H9 (cell line): Measurements from ENCODE around the gene MAN1A2. TPM values are rescaled to one million over a fixed set of nuclear protein-coding genes. Genes with fewer than 3 reads are reported as not detected.

Experiments
- DNase-seq: peaks from one replicate; pipeline ENCODE4 v3.0.0-alpha.2; 2017
- H2AFZ ChIP-seq: one replicate; pipeline ENCODE4 v1.6.1; 2013; ENCODE audit warnings: mild to moderate bottlenecking, low read length, control low read depth, moderate library complexity
- H2AK5ac ChIP-seq: 2 replicates; pipeline ENCODE4 v1.6.1; 2013; ENCODE audit warnings: low read length, control low read depth, mixed read lengths; ENCODE audit not compliant: insufficient read length
- H2BK120ac ChIP-seq: one replicate; pipeline ENCODE4 v1.6.1; 2013; ENCODE audit warnings: low read depth, mild to moderate bottlenecking, low read length, control low read depth, inconsistent platforms; ENCODE audit not compliant: poor library complexity, severe bottlenecking
- H2BK12ac ChIP-seq: 2 replicates; pipeline ENCODE4 v1.6.1; 2013; ENCODE audit warnings: low read length, control low read depth, mixed read lengths, low read depth; ENCODE audit not compliant: insufficient read length
- H2BK15ac ChIP-seq: 2 replicates; pipeline ENCODE4 v1.6.1; 2013; ENCODE audit warnings: low read depth, low read length, control low read depth
- H2BK20ac ChIP-seq: one replicate; pipeline ENCODE4 v1.6.1; 2013; ENCODE audit warnings: low read depth, mild to moderate bottlenecking, low read length, control low read depth, inconsistent platforms; ENCODE audit not compliant: poor library complexity, severe bottlenecking
- H2BK5ac ChIP-seq: 2 replicates; pipeline ENCODE4 v1.6.1; 2013; ENCODE audit warnings: low read length, control low read depth, mixed read lengths; ENCODE audit not compliant: insufficient read length
- H3K14ac ChIP-seq: 2 replicates; pipeline ENCODE4 v1.6.1; 2013; ENCODE audit warnings: low read length, control low read depth; ENCODE audit not compliant: insufficient read depth
- H3K18ac ChIP-seq: 2 replicates; pipeline ENCODE4 v1.6.1; 2013; ENCODE audit warnings: low read depth, mild to moderate bottlenecking, mixed read lengths, low read length, control low read depth; ENCODE audit not compliant: insufficient read length
- H3K23ac ChIP-seq: 2 replicates; pipeline ENCODE4 v1.6.1; 2013; ENCODE audit warnings: low read length, control low read depth, mixed read lengths, low read depth; ENCODE audit not compliant: insufficient read length
- H3K23me2 ChIP-seq: 2 replicates; pipeline ENCODE4 v1.6.1; 2013; ENCODE audit warnings: low read depth, mild to moderate bottlenecking, mixed read lengths, low read length, control low read depth; ENCODE audit not compliant: insufficient read length, poor library complexity, severe bottlenecking
- H3K27ac ChIP-seq: 2 replicates; pipeline ENCODE4 v1.5.1; 2013; ENCODE audit warnings: low read length, control low read depth, mixed read lengths, low read depth; ENCODE audit not compliant: insufficient read length
- H3K27me3 ChIP-seq: 2 replicates; pipeline ENCODE4 v1.6.1; 2013; ENCODE audit warnings: low read length, control low read depth, inconsistent platforms; ENCODE audit not compliant: insufficient read depth
- H3K4ac ChIP-seq: 2 replicates; pipeline ENCODE4 v1.6.1; 2013; ENCODE audit warnings: low read depth, mild to moderate bottlenecking, control low read depth, inconsistent platforms, low read length, moderate library complexity
- H3K4me1 ChIP-seq: 2 replicates; pipeline ENCODE4 v1.6.1; 2013; ENCODE audit warnings: low read length, control low read depth, inconsistent platforms; ENCODE audit not compliant: insufficient read depth
- H3K4me2 ChIP-seq: 2 replicates; pipeline ENCODE4 v1.6.1; 2013; ENCODE audit warnings: low read length, control low read depth, mixed read lengths; ENCODE audit not compliant: insufficient read length, insufficient read depth
- H3K56ac ChIP-seq: 2 replicates; pipeline ENCODE4 v1.6.1; 2013; ENCODE audit warnings: low read depth, mild to moderate bottlenecking, mixed read lengths, low read length, control low read depth; ENCODE audit not compliant: insufficient read length
- H3K79me1 ChIP-seq: 2 replicates; pipeline ENCODE4 v1.6.1; 2013; ENCODE audit warnings: low read depth, mild to moderate bottlenecking, moderate library complexity, low read length, control low read depth, inconsistent platforms; ENCODE audit not compliant: insufficient read depth, poor library complexity, severe bottlenecking
- H3K79me2 ChIP-seq: 2 replicates; pipeline ENCODE4 v1.6.1; 2013; ENCODE audit warnings: low read length, control low read depth, inconsistent platforms; ENCODE audit not compliant: insufficient read depth
- H3K9ac ChIP-seq: 2 replicates; pipeline ENCODE4 v1.6.1; 2013; ENCODE audit warnings: low read length, control low read depth, mixed read lengths; ENCODE audit not compliant: insufficient read length; ENCODE audit errors: extremely low read depth
- H3K9me3 ChIP-seq: one replicate; pipeline ENCODE4 v1.6.1; 2013; ENCODE audit warnings: low read depth, low read length, inconsistent platforms; ENCODE audit not compliant: control insufficient read depth
- H3T11ph ChIP-seq: one replicate; pipeline ENCODE4 v1.6.1; 2013; ENCODE audit warnings: mild to moderate bottlenecking, low read length, control low read depth, inconsistent platforms
- H4K20me1 ChIP-seq: one replicate; pipeline ENCODE4 v1.6.1; 2013; ENCODE audit not compliant: control insufficient read depth, insufficient read length, insufficient read depth
- H4K5ac ChIP-seq: 2 replicates; pipeline ENCODE4 v1.6.1; 2013; ENCODE audit warnings: low read depth, mild to moderate bottlenecking, mixed read lengths, low read length, control low read depth; ENCODE audit not compliant: insufficient read length
- H4K8ac ChIP-seq: replicated peaks from 2 replicates; pipeline ENCODE4 v1.6.1; 2013; ENCODE audit warnings: low read length, control low read depth, mixed read lengths, low read depth; ENCODE audit not compliant: insufficient read length
- H4K91ac ChIP-seq: 2 replicates; pipeline ENCODE4 v1.6.1; 2013; ENCODE audit warnings: low read depth, mild to moderate bottlenecking, moderate library complexity, mixed read lengths, low read length, control low read depth; ENCODE audit not compliant: insufficient read length
- H3K27ac Mint-ChIP-seq, 3 experiments: 2 replicates in 2 of 3; 3 replicates in 1 of 3; pipeline ENCODE4 v1.8.0; 2020 to 2021; ENCODE audit warnings: mixed read lengths in 3 of 3, mild to moderate bottlenecking in 1 of 3, moderate library complexity in 1 of 3
- H3K27me3 Mint-ChIP-seq: 2 replicates; pipeline ENCODE4 v1.8.0; 2021; ENCODE audit warnings: low read depth, mild to moderate bottlenecking, moderate library complexity, mixed read lengths
- H3K36me3 Mint-ChIP-seq, 3 experiments: 2 replicates in 2 of 3; 3 replicates in 1 of 3; pipeline ENCODE4 v1.8.0; 2020 to 2021; ENCODE audit warnings: low read depth in 3 of 3, mixed read lengths in 3 of 3; ENCODE audit not compliant: insufficient read depth in 1 of 3
- H3K4me1 Mint-ChIP-seq, 2 experiments: 2 replicates each; pipeline ENCODE4 v1.8.0; 2020; ENCODE audit warnings: mixed read lengths in 2 of 2
- H3K4me3 Mint-ChIP-seq, 2 experiments: 2 replicates in 1 of 2; 3 replicates in 1 of 2; pipeline ENCODE4 v1.8.0; 2020 to 2021; ENCODE audit warnings: mild to moderate bottlenecking in 2 of 2, mixed read lengths in 2 of 2, moderate library complexity in 1 of 2
- H3K9me3 Mint-ChIP-seq, 2 experiments: 2 replicates in 1 of 2; 3 replicates in 1 of 2; pipeline ENCODE4 v1.8.0; 2020; ENCODE audit warnings: mild to moderate bottlenecking in 2 of 2, mixed read lengths in 2 of 2, moderate library complexity in 1 of 2
- CTCF ChIP-seq: fragments of 200-600 bp; sonication (generic); conservative IDR thresholded peaks from 3 replicates; pipeline ENCODE4 v1.8.0; 2021; ENCODE audit warnings: antibody characterized with exemption, mild to moderate bottlenecking
- WGBS: extraction: QIAGEN DNeasy Blood & Tissue Kit; methylation state at CpG from one replicate; pipeline ENCODE4 v1.1.7; 2013; ENCODE audit warnings: missing lambda C conversion rate, low lambda C conversion rate, mixed read lengths; ENCODE audit not compliant: insufficient read length; ENCODE audit errors: extremely low coverage; 5-methylcytosine and 5-hydroxymethylcytosine counted together
- total RNA-seq: library from RNA; stranded (reverse); gene quantifications from 2 replicates; pipeline ENCODE4 v1.2.1, GENCODE V29; 2021

Gene MAN1A2
- total RNA-seq, 1 experiment from 2014 or later: 24.0 TPM

DNA sequence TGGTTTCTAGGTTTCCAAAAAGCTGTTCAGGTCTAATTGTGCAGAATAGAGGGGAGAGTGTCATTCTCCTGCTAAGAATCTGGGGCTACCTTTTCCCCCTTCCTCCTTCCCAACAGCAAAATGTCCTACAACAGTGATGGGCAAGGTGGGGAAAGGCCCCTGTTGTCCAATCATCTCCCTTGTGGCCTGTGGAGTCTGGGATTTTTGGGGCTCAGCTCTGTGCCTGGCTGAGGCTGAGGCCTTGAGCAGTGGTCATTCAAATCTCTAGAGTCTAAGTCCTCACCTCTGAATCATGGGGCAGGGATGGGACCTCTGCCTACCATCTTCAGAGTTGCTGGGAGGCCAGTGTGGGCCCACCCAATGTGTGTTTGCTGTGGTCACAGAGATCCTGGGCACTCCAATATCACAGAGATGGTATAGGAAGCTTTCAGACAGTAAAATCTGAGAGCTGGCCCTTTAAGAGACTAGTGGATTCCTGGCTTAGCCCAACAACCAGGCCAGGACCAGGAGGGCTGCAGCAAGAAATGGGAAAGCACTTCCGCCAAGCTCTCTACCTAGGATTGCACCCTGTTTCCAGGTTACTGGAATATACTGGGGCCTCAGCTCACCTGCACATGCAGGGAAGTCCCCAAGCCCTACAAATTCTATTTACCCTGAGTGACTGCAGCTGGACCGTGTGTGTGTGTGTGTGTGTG lies 210.1 kb downstream of the MAN1A2 start:
- no peaks in the 10 kb centered on the region for H3K27me3 ChIP-seq
- Mint-ChIP-seq H3K4me1 (peaks cover 9 to 13% of the 10 kb centered on the region in 2 experiments), H3K36me3 (no peaks in the 10 kb centered on the region; a peak in 1 of 7 replicates), H3K27me3 (no peaks in the 10 kb centered on the region; the same call in 1 of the 2 replicates), H3K27ac (no peak overlapping the region), H3K9me3 (no peaks in the 10 kb centered on the region), H3K4me3 (no peak overlapping the region)
- H2BK20ac ChIP-seq: no peak overlapping the region
- H4K5ac ChIP-seq: no peak overlapping the region
- H3K14ac ChIP-seq: no peak overlapping the region
- H3K56ac ChIP-seq: no peak overlapping the region
- no peak overlapping the region for H2BK15ac ChIP-seq
- H3K9ac ChIP-seq: no peak overlapping the region
- TF ChIP-seq CTCF: no peak
- H3K4ac ChIP-seq: no peak overlapping the region
- DNase-seq: peak; percentile 7
- no CpG with 5 or more reads among the region's 2 CpGs for WGBS
- H2AFZ ChIP-seq: no peak overlapping the region
- H3K27ac ChIP-seq: no peak overlapping the region
- H3K18ac ChIP-seq: no peak overlapping the region
- H4K91ac ChIP-seq: no peak overlapping the region
- H3K79me2 ChIP-seq: no peaks in the 10 kb centered on the region
- no peaks in the 10 kb centered on the region for H4K20me1 ChIP-seq
- H3K23me2 ChIP-seq: no peaks in the 10 kb centered on the region
- H3K79me1 ChIP-seq: no peaks in the 10 kb centered on the region
- no peak overlapping the region for H2BK12ac ChIP-seq
- no peak overlapping the region for H2BK5ac ChIP-seq
- no peak overlapping the region for H2AK5ac ChIP-seq
- no peak overlapping the region for H3K23ac ChIP-seq
- no peak overlapping the region for H3K4me2 ChIP-seq
- H3K9me3 ChIP-seq: no peaks in the 10 kb centered on the region
- H2BK120ac ChIP-seq: no peak overlapping the region
- H4K8ac ChIP-seq: no peak overlapping the region
- no peaks in the 10 kb centered on the region; the same call in 1 of the 2 replicates for H3K4me1 ChIP-seq
- no peak overlapping the region for H3T11ph ChIP-seq
